ENCODE measurements around the gene TGM6.
"Not testable (repeated sequence)": the region's sequence is repeated elsewhere in the genome, so short reads cannot be mapped to it uniquely, and the experiment has no call there.

Gene TGM6

DNA sequence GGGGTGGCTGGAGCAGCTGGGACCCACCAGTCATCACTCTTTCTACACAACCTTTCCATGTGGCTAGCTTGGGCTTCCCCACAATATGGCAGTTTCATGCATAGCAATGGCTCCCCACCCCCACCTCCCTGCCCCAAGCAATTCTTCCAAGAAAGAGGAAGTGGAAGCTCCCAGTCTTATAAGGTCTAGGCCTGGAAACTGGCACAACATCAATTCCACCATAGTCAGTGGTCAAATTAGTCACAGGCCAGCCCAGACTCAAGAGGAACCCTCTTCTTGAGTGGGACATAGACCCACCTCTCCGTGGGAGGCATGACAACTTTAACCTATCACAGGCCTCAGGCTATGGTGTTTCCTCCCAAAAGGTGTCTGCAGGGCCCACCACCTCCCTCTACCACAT, 17.7 kb downstream of the TGM6 start:
- no peak for DNase-seq (ENCODE audit: low read depth in 2 of 2)

DNA sequence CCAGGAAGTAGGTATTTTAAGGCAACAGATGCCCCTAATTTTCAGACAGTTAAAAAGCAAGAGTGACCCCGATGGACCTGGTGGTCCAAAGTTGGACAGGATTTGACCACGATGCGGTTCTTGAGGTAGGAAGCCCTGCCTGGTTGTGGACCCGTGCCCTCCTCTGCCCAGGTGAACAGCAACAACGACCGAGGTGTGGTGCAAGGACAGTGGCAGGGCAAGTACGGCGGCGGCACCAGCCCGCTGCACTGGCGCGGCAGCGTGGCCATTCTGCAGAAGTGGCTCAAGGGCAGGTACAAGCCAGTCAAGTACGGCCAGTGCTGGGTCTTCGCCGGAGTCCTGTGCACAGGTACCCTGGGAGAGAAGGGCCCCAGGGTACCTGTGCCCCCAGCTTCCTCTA, 18.7 kb downstream of the TGM6 start:
- DNase-seq (ENCODE audit: low read depth in 2 of 2) = no peak

DNA sequence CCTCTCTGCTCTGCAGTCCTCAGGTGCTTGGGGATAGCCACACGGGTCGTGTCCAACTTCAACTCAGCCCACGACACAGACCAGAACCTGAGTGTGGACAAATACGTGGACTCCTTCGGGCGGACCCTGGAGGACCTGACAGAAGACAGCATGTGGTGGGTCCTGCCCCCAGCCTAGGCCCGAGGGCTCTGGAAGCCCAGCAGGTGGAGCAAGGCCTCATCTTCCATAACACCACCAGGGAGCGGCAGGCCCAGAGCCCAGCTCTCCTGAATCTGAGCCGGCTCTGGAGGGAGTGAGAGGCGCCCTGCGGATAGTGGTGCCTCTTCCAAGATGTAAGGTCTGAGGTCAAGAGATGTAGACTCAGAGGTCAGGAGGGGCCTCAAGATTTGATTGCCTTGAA, 19.6 kb downstream of the TGM6 start:
- no peak for DNase-seq (ENCODE audit: low read depth in 2 of 2)

DNA sequence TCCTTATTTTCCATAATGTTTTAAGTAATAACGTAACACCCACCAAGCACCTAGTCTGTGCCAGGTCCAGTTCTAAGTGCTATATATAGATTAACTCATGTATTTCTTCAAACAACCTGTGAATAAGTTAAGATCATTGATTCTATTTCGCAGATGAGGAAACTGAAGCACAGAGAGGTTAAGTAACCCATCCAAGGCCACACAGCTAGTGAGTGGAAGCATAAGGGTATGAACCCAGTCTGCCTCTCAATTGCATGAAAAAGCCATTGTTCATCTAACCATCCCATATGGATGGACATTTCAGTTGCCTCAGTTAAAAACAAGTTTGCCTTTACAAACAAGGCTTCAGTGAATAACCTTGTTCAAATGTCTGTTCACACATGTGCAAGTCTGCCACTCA, 20.8 kb downstream of the TGM6 start:
- DNase-seq (ENCODE audit: low read depth in 2 of 2) = no peak

DNA sequence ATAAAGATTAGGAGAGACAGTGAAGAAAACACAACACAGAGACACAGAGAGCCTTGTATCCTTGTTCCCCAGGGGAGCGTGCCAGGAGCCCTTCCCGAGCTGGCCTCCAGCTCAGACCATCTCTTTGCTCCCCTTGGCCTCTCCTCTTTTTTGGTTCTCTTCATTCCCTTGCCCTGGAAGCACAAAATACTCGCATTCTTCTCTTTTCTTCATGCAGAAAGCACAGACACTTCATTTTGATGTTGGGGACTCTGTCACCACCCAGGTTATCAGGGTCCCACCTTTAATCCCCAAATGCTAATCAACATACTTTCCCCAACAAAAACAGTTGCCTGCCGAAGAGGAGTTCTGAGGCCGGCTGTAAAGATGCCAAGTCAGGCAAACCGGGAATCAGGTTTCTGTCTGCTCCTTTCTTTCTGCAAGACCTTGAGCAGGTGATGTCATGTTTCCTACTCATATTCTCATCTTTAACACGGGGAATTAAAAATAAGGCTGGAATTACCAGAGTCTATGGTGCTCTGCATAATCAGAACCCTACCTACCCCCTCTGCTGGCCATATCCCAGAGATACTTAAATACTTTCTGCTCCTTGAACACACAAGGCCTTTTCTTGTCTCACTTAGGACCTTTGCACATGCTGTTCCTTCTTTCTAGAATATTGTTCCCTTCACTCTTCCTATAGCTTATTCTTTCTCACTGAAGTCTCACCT, 21.7 kb downstream of the TGM6 start:
- no peak for DNase-seq (ENCODE audit: low read depth in 2 of 2)

DNA sequence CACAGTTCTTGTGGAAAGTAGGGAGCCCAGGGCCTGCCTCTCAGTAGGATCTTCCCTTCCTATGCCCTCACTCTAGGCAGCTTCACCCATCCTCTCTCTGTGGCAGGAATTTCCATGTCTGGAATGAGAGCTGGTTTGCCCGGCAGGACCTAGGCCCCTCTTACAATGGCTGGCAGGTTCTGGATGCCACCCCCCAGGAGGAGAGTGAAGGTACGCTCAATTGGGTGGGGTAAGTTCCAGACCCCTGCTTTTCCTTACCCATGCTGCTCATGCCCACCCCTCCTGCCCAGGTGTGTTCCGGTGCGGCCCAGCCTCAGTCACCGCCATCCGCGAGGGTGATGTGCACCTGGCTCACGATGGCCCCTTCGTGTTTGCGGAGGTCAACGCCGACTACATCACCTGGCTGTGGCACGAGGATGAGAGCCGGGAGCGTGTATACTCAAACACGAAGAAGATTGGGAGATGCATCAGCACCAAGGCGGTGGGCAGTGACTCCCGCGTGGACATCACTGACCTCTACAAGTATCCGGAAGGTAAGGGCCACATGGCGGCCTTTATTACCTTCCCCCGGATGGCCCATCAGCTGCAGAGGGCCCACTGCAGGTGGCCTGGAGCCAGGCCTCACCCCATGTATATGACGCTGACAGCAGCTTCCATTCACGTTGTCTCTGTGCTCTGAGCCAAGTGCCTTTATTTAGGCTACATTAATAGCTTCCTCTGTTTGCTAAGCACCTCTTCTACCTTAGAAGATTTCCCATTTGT, 22.8 kb downstream of the TGM6 start:
- no peak for DNase-seq (ENCODE audit: low read depth in 2 of 2)

DNA sequence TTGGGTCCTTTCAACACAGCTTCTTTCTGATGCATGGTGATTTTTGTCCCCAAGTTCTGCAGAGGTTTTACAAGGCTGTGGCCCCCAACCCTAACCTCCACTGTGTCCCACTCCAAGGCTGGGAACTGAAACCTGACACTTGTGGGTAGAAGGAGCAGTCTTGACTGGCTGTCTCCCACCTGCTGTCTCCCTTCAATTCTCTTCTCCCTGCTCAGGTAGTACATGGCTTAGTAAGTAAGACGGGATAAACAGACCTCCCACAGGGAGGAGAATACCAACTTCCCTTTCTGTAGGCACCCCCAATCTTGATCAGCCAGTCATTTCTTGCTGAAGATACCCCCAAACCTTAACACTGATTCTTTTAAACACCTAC, 25.0 kb downstream of the TGM6 start:
- no peak for DNase-seq (ENCODE audit: low read depth in 2 of 2)

DNA sequence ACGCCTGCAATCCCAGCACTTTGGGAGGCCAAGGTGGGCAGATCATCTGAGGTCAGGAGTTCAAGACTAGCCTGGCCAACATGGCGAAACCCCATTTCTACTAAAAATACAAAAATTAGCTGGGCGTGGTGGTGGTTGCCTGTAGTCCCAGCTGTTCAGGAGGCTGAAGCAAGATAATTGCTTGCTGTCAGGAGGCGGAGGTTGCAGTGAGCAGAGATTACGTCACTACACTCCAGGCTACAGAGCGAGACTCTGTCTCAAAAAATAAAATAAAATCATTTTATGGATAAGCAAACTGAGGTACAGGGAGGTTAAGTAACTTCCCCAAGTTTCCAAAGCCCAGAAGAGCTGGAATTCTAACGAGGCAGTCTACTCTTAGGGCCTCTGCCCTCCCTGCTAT, 26.7 kb downstream of the TGM6 start:
- DNase-seq (ENCODE audit: low read depth in 2 of 2) = not testable (repeated sequence)

DNA sequence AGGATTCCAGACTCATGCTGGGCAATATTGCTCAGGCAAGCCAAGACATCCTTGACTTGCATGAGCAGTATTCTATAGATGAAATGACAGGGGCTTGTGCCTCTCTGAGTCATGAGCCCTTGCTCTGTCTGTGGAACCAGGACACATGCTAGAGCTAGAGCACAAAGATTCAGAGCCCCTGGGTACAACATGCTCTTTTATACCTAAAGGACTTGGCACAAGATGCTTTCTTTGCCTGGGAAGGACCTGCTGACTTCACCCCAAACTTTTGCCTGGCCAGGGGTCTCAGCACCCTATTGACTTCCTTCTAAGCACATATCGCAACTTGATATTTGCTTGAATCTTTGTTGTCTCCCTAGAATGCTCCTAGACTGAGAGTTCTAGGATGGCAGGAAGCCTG, 27.4 kb downstream of the TGM6 start:
- DNase-seq (ENCODE audit: low read depth in 2 of 2) = no peak

DNA sequence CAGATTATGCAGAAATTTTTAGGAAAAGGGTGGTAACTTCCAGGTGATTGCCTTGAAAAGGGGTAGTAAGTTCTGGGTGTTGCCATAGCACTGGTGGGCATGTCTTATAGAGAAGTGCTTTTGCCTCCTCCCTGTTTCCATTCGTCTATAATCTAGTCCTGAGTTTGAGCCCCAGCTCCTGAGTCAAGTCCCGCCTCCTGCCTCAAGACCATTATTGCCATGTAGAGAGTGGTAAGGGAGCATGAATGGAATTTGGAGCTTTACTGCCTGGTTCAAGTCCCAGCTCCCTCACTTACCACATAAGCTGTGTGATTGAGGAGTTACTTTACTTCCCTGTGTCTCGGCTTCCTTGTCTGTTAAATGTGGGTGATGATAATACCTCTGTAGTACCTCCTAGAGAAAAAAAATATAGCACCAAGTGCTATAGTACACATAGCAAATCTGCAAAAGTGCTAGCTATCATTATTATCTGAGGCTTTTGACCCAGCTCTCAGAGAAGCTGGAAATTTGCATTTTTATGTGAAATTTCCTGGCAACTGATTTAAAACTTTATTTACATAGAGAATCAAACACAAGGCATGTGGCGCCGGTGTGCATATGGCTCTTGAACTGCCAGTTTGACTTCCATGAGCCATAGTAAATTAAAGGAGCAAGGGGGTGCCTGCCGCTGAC, 36.0 kb downstream of the TGM6 start:
- no peak for DNase-seq (ENCODE audit: low read depth in 2 of 2)

DNA sequence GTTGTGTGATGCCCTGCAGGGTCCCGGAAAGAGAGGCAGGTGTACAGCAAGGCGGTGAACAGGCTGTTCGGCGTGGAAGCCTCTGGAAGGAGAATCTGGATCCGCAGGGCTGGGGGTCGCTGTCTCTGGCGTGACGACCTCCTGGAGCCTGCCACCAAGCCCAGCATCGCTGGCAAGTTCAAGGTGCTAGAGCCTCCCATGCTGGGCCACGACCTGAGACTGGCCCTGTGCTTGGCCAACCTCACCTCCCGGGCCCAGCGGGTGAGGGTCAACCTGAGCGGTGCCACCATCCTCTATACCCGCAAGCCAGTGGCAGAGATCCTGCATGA, 36.5 kb downstream of the TGM6 start:
- DNase-seq (ENCODE audit: low read depth in 2 of 2) = no peak

DNA sequence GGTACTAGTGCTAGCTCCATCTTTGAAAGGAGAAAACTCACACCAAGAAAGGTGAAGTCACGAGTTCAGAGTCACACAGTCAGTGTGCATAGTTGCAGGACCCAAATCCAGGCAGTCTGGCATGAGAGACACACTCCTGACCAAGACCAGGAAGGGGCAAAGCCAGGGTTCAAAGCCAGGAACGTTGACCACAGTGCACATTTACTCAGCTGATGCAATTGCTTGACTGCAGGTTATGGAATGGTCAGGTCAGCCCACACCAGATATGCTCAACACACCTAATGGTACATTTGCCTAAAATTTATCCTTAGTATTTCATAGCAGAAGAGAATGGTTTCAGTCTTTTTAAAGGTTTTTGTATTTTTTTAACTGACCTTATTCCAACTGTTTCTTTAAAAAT, 37.7 kb downstream of the TGM6 start:
- DNase-seq (ENCODE audit: low read depth in 2 of 2) = no peak

DNA sequence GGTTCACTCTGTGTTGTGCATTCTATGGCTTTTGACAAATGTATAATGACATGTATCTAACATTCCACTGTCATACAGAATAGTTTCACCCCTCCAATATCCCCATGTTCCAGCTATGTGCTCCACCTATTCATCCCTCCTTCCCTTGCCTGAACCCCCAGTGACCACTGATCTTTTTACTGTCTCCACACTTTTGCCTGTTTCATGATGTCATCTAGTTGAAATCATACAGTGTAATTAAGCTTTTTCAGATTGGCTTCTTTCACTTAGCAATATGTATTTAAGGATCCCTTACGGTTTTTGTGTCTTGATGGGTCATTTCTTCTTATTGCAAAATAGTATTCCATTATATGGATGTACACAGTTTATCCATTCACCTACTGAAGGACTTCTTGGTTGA, 39.8 kb downstream of the TGM6 start:
- no peak for DNase-seq (ENCODE audit: low read depth in 2 of 2)

DNA sequence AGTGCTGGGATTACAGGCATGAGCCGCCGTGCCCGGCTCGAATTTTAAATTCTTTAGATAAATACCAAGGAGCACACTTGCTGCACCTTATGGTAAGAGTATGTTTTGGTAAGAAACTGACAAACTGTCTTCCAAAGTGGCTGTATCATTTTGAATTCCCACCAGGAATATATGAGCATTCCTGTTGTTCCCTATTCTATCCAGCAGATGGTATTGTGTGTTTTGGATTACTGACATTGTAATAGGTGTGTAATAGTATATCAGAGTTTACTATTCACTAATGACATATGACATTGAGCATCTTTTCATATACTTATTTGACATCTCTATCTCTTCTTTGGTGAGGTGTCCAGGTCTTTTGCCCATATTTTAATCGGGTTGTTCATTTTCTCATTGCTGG, 40.5 kb downstream of the TGM6 start:
- DNase-seq (ENCODE audit: low read depth in 2 of 2) = no peak

DNA sequence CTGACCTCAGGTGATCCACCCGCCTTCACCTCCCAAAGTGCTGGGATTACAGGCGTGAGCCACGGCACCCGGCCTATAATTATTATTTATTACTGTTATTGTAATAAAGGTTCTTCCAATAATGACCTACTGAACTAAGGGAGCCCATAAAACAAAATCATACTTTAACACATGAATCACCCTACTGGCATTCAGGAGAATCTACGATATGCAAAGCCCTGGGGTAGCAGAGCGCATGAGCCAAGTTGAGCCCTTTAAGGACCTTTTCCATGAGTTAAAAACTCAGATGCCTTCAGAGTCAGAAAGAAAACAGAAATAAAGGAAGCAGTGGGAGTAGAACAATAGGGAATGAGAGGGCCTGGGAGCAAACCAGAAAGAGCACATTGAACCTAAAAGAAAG, 48.4 kb downstream of the TGM6 start:
- DNase-seq (ENCODE audit: low read depth in 2 of 2) = no peak

DNA sequence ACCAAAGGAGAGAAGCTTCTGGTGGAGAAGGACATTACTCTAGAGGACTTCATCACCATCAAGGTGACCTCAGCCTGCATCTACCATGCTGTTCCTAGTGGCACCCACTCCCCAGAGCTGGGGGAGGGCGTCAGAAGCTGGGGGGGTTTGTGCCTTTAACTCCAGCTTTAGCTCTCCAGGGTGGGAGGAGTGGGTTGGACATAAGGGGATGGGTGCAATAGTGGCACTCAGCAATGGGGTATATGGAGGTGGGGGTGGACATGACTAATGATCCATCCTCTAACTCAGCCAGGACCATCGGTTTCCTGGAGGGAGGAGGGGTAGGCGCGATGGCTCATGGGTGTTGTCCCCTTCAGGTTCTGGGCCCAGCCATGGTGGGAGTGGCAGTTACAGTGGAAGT, 49.8 kb downstream of the TGM6 start:
- no peak for DNase-seq (ENCODE audit: low read depth in 2 of 2)

DNA sequence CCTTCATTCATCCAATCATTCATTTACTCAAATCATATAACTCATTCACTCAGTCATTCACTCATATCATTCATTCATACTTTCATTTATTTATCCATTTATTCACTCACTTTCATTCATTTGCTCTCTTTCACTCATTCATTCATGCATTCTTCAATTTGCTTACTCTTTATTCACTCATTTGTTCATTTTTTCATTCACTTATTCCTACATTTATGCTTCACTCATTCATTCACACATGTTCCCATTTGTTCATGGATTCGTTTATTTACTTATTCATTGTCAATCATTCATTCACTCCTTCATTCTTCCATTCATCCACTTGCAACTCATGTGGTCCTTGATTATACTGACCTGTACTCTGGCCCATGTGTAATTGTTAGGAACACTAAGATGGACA, 50.5 kb downstream of the TGM6 start:
- no peak for DNase-seq (ENCODE audit: low read depth in 2 of 2)

DNA sequence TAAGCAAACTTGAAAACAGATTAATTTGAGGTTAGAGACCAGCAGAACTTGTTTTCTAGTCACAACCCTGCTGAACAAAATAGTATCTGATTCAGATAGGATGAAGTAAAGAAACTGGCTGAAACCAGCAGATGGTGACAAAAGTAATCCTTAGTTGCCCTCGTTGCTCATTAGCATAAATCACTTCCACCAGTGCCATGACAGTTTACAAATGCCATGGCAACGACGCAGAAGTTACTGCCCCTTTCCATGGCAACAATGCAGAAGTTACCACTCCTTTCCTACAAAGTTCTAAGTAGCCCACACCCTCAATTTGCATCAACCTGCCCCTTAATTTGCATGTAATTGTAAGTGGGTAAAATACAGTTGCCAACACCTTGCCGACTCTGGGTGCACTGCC, 66.1 kb downstream of the TGM6 start:
- no peak for DNase-seq (ENCODE audit: low read depth in 2 of 2)

DNA sequence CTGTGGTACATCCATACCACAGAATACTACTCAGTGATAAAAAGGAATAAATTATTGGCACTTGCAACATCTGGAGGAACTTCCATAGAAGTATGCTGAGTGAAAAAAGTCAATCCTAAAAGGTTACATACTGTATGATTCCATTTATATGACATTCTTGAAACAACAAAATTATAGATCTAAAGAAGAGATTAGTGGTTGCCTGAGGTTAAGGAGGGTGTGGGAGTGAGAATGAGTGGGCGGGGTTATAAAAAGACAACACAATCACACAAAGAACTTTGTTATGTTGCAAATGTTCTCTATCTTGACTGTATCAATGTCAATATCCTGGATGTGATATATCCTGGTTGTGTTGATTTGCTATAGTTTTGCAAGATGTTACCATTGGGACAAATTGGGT, 68.7 kb downstream of the TGM6 start:
- no peak for DNase-seq (ENCODE audit: low read depth in 2 of 2)

DNA sequence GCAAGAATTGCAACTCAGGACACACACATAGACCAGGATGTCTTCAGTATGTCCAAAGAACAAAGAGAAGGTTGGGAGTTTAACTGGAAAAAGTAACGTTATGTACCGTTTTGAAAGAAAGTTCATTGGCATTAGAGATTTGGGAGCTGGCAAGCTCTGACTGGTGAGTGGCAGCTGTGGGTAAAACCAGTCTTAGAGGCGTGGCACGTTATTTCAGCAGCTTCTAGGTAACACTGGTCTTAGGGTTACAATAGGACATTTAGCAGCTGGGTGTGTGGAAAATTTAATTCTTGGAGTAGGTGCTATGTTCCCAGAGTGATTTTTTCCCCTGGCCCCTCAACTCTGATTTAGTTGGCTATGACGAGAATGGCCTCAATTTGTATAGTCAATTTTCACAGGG, 70.7 kb downstream of the TGM6 start:
- DNase-seq (ENCODE audit: low read depth in 2 of 2) = no peak

DNA sequence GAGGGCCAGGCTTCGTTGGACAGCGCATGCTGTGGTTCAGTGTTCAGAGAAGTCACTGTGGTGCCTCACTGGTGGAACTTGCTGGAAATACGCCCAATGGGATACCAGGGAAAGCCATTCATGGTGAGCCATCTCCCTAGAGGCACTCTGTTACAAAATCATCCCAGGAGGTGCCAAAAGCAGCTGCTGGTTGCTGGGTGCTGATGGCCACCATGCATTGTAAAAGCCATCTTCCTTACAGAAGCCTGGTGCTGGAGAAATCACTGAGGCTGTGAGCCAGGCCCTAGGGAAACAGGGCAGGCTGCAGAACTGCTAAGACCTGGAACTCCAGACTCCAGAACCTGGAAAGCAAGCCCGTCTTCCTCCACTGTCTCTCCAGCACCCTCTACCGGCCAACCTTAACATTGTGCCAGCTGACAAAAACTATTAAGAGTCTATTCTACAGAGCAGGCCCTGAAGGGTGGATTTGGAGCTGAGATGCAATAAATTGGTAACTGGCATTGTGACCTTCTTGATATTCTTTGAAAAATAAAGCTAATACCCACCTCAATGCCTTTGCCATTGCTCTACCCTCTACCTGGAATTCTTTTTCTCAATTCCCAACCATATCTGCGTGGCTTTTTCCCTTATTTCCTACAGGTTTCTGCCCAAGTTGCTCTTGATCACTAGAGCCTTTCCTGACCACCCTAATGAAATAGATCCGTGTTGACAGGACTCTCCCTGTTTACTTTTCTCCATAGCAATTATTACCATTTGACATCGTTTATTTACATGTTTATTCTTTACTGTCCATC, 71.4 kb downstream of the TGM6 start:
- DNase-seq (ENCODE audit: low read depth in 2 of 2) = peak in 1 of 2 donors; percentile 38

DNA sequence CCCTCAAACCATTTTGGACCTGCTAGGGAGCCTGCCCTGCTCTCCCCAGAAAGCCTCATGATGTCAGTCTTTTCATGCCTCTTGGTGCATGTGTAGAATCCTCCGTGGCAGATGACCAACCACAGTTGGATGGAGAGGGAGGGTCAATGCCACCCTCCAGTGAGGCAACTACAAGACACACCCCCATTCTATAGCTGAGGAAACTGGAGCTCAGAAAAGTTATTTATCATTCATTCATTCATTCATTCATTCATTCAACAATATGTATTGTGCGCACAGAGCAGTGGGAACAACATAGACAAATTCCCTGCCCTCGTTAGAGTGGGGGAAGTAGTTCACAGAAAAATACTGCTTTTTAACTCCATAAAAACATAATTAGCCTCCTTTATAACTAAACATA, 73.1 kb downstream of the TGM6 start:
- no peak for DNase-seq (ENCODE audit: low read depth in 2 of 2)

All from stimulated activated CD8-positive, alpha-beta memory T cell treated with anti-CD3 and anti-CD28 coated beads, Interleukin-2, amount 100 ng/mL, for 1 hour (primary cell).